ENCODE results near the gene CLDN4.

CLDN4 gene

GRCh38 chr7:73876973-73877372 lies 46.2 kb downstream of the CLDN4 start:
- no peak for DNase-seq

GRCh38 chr7:73879977-73880681 lies 49.3 kb downstream of the CLDN4 start:
- DNase-seq = no peak

- no peak for DNase-seq
Observed at GRCh38 chr7:73880755-73881328, 50.0 kb downstream of the CLDN4 start.

GRCh38 chr7:73881352-73882046 lies 50.7 kb downstream of the CLDN4 start:
- no peak for DNase-seq

- no peak for DNase-seq
Observed at GRCh38 chr7:73882047-73882402, 51.2 kb downstream of the CLDN4 start.
